Measurements from ENCODE around the gene CLSTN2.

Gene CLSTN2

DNA sequence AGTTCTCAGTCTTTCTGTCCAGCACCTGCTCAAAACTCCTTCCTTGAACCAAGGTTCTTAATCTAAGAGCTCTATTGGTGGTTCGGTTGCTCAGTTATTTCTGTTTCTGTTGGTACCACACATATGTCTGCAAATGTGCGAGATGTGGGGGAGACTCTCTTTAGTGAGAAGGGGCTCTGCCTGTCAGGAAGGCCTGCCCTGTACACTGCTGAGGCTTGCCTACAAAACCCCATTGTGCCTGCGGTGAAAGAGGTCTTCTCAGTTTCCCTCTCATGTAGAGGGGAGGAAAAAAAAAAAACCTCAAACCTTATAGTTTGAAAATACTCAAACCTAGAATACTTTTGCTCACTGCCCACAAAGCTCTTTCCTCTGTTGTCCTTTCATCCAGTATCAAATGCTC is 142.4 kb downstream of the CLSTN2 start:
- CTCF ChIA-PET, result no interaction called here

GRCh38 chr3:140078343-140078742 is 143.4 kb downstream of the CLSTN2 start:
- CTCF ChIA-PET, result no interaction called here
- POLR2A ChIA-PET, result no interaction called here
- TF ChIP-seq, protein P1, sequence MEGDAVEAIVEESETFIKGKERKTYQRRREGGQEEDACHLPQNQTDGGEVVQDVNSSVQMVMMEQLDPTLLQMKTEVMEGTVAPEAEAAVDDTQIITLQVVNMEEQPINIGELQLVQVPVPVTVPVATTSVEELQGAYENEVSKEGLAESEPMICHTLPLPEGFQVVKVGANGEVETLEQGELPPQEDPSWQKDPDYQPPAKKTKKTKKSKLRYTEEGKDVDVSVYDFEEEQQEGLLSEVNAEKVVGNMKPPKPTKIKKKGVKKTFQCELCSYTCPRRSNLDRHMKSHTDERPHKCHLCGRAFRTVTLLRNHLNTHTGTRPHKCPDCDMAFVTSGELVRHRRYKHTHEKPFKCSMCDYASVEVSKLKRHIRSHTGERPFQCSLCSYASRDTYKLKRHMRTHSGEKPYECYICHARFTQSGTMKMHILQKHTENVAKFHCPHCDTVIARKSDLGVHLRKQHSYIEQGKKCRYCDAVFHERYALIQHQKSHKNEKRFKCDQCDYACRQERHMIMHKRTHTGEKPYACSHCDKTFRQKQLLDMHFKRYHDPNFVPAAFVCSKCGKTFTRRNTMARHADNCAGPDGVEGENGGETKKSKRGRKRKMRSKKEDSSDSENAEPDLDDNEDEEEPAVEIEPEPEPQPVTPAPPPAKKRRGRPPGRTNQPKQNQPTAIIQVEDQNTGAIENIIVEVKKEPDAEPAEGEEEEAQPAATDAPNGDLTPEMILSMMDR (IDR thresholded peaks at IDR 0.05; ENCODE audit: insufficient read depth, low read length, missing control alignments), result no peak
- no peak for DNase-seq (ENCODE audit: low read depth, low spot score)
- H3K4me3 ChIP-seq (ENCODE audit: low read depth, low read length), result no peak overlapping the region

More for the DNA sequence above, 142.4 kb downstream of the CLSTN2 start:
- TF ChIP-seq, protein P1 (IDR thresholded peaks at IDR 0.05; ENCODE audit: insufficient read depth, low read length, missing control alignments), result no peak
- no peak overlapping the region for H3K4me3 ChIP-seq (ENCODE audit: low read depth, low read length)
- POLR2A ChIA-PET, result no interaction called here
- no peak for DNase-seq (ENCODE audit: low read depth, low spot score)

DNA sequence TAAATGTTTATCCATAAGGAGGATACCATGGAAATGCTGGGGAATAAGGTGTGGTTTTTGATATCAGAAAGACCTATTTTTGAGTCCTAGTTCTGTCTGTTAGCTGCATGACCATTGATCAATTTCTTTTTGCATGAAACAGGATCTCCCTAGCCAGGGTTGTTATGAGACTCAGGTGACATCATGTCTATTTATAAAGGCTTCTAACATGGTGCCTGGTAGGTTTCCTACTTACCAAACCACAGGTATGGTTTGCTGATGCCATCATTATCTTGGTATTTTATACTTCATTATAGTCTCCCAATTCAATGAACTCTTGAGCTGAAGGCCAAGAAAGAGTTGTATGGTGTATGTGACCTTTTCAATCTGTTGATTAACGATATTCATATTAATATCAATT is 144.0 kb downstream of the CLSTN2 start:
- DNase-seq (ENCODE audit: low read depth, low spot score), result no peak
- ChIA-PET POLR2A (no interaction called here), CTCF (no interaction called here)
- no peak overlapping the region for H3K4me3 ChIP-seq (ENCODE audit: low read depth, low read length)
- TF ChIP-seq, protein P1 (IDR thresholded peaks at IDR 0.05; ENCODE audit: insufficient read depth, low read length, missing control alignments), result no peak

- ChIA-PET POLR2A (no interaction called here), CTCF (no interaction called here)
- TF ChIP-seq, protein P1 (IDR thresholded peaks at IDR 0.05; ENCODE audit: insufficient read depth, low read length, missing control alignments), result no peak
- no peak overlapping the region for H3K4me3 ChIP-seq (ENCODE audit: low read depth, low read length)
- DNase-seq (ENCODE audit: low read depth, low spot score), result no peak
Measured at GRCh38 chr3:140081887-140082286, 146.9 kb downstream of the CLSTN2 start.

- no peak overlapping the region for H3K4me3 ChIP-seq (ENCODE audit: low read depth, low read length)
- TF ChIP-seq, protein P1 (IDR thresholded peaks at IDR 0.05; ENCODE audit: insufficient read depth, low read length, missing control alignments), result no peak
- no peak for DNase-seq (ENCODE audit: low read depth, low spot score)
- POLR2A ChIA-PET, result no interaction called here
- CTCF ChIA-PET, result no interaction called here
Measured at GRCh38 chr3:140085001-140085400, 150.0 kb downstream of the CLSTN2 start.

- CTCF ChIA-PET, result no interaction called here
- H3K4me3 ChIP-seq (ENCODE audit: low read depth, low read length), result no peak overlapping the region
- TF ChIP-seq, protein P1 (IDR thresholded peaks at IDR 0.05; ENCODE audit: insufficient read depth, low read length, missing control alignments), result no peak
- POLR2A ChIA-PET, result no interaction called here
- no peak for DNase-seq (ENCODE audit: low read depth, low spot score)
Measured at GRCh38 chr3:140086642-140087041, 151.7 kb downstream of the CLSTN2 start.

Measured in AG04449 (cell line).